Measurements from ENCODE around the gene TOR4A. TPM values are rescaled to one million over a fixed set of nuclear protein-coding genes. Genes with fewer than 3 reads are reported as not detected.
A peak's percentile ranks its signal among the peaks of the same experiment; 100 is the strongest.

TOR4A gene
- polyA plus RNA-seq, 2 of the 4 experiments (the other 2 are of a cell fraction) = 9.8 to 18.6 TPM

DNA sequence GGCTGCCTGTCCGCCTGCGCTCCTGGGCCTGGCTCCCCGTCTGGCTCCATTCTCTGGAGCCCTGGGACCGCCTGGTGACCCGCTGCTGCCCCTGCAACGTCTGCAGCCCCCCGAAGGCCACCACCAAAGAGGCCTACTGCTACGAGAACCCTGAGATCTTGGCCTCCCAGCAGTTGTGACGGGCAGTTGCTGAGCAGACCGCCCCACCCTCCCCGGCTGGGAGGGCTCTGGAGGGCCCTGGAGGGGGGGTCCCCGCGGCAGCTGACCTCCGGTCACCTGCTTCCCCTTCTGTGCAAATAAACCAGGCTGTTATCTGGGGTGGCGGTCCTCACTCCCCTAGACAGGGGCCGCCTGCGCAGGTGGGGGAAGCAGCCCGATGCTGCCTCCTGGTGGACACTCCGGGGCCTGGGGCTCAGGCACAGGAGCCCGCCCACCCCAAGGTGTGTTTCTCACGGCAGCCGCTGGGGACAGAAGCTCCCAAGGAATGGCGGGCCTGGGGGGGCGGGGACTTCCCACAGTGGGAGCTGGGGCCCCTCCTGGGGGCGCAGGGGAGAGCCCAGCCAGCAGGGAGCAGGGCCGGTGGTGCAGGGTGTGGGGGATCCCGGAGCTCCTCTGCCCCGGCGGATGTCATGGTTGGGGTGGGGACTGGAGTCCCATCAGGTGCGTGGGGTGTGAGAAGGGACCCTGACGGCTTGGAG lies 41.1 kb upstream of the TOR4A start (continued):
- TF ChIP-seq, protein P1, sequence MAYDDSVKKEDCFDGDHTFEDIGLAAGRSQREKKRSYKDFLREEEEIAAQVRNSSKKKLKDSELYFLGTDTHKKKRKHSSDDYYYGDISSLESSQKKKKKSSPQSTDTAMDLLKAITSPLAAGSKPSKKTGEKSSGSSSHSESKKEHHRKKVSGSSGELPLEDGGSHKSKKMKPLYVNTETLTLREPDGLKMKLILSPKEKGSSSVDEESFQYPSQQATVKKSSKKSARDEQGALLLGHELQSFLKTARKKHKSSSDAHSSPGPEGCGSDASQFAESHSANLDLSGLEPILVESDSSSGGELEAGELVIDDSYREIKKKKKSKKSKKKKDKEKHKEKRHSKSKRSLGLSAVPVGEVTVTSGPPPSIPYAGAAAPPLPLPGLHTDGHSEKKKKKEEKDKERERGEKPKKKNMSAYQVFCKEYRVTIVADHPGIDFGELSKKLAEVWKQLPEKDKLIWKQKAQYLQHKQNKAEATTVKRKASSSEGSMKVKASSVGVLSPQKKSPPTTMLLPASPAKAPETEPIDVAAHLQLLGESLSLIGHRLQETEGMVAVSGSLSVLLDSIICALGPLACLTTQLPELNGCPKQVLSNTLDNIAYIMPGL (CRISPR knock-in tag; IDR thresholded peaks at IDR 0.05; ENCODE audit: borderline replicate concordance) = 0 out of 2 replicates have a peak, but pooled peaks have one; percentile 18
- TF ChIP-seq SREBF2 (IDR thresholded peaks at IDR 0.05) (no peak), ESRRA (IDR thresholded peaks at IDR 0.05; ENCODE audit: borderline replicate concordance, low read length) (no peak)

DNA sequence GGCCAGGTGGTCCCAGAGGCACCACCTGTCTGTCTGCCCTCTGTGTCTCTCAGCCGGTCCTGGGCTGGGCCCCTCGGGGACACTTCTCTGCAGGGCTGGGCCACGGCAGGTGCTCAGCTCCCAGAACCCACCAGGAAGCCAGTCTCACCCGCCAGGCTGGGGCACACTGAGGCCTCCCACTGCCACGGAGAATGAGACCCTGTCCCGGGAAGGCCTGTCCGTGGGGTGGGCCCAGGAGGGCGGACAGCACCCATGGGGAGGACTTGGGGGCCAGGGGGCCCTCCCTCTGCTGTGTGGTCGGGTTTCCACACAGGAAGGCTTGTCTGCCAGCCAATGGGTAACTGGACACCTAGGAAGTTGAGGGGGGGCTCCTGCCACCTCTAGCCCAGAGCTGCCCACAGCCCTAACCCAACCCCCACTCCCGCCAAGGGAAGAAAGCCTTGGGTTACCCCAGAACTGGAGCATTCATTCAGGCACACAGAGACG lies 40.5 kb upstream of the TOR4A start:
- Histone ChIP-seq H3K4me3 (no peak overlapping the region), H3K27ac (peak overlapping the region in 1 of 2 experiments; percentile 63; a peak in 3 of 6 replicates), H3K4me1 (peaks cover 35% of the 10 kb centered on the region), H3K4me2 (peak overlapping the region; percentile 65), H3K9me3 (no peaks in the 10 kb centered on the region)
- POLR2A ChIA-PET = interaction anchor here (0.7 to 1.8 kb wide), 2 partner anchors 14 to 48 kb away, joined by 3 to 4 read pairs; no protein-coding TSS in a partner anchor
- CTCF ChIA-PET = interaction anchor here (0.6 to 13.1 kb wide), 64 partner anchors 8 to 431 kb away, joined by 3 to 236 read pairs (median 5); partner anchors contain the start of genes ANAPC2, CYSRT1, DPP7 and FUT7
- FAIRE-seq = no peak
- no peak for DNase-seq (ENCODE audit: low read depth in 1 of 2, low spot score in 1 of 2)
- TF ChIP-seq RCOR1 (IDR thresholded peaks at IDR 0.05; ENCODE audit: low read depth, low read length) (no peak), FOSB (CRISPR knock-in tag; IDR thresholded peaks at IDR 0.05) (no peak), GATA3 (IDR thresholded peaks at IDR 0.05; ENCODE audit: borderline replicate concordance) (no peak), MAFK (IDR thresholded peaks at IDR 0.05; ENCODE audit: partially characterized antibody) (no peak), HDAC2 (IDR thresholded peaks at IDR 0.05) (no peak), HOXA7 (CRISPR knock-in tag; IDR thresholded peaks at IDR 0.05) (no peak), KDM5A (IDR thresholded peaks at IDR 0.05) (no peak), SREBF2 (IDR thresholded peaks at IDR 0.05) (no peak), MYC (IDR thresholded peaks at IDR 0.05; ENCODE audit: borderline replicate concordance, low read length) (no peak), RFX5 (IDR thresholded peaks at IDR 0.05) (no peak), ZC3H11A (IDR thresholded peaks at IDR 0.05) (no peak), EHF (CRISPR knock-in tag; IDR thresholded peaks at IDR 0.05) (no peak), ESRRA (IDR thresholded peaks at IDR 0.05; ENCODE audit: borderline replicate concordance, low read length) (no peak), PHF8 (IDR thresholded peaks at IDR 0.05; ENCODE audit: borderline replicate concordance, low read depth) (no peak)
- TF ChIP-seq, protein P2, sequence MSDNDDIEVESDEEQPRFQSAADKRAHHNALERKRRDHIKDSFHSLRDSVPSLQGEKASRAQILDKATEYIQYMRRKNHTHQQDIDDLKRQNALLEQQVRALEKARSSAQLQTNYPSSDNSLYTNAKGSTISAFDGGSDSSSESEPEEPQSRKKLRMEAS (IDR thresholded peaks at IDR 0.05) = no peak
- TF ChIP-seq, protein P3, sequence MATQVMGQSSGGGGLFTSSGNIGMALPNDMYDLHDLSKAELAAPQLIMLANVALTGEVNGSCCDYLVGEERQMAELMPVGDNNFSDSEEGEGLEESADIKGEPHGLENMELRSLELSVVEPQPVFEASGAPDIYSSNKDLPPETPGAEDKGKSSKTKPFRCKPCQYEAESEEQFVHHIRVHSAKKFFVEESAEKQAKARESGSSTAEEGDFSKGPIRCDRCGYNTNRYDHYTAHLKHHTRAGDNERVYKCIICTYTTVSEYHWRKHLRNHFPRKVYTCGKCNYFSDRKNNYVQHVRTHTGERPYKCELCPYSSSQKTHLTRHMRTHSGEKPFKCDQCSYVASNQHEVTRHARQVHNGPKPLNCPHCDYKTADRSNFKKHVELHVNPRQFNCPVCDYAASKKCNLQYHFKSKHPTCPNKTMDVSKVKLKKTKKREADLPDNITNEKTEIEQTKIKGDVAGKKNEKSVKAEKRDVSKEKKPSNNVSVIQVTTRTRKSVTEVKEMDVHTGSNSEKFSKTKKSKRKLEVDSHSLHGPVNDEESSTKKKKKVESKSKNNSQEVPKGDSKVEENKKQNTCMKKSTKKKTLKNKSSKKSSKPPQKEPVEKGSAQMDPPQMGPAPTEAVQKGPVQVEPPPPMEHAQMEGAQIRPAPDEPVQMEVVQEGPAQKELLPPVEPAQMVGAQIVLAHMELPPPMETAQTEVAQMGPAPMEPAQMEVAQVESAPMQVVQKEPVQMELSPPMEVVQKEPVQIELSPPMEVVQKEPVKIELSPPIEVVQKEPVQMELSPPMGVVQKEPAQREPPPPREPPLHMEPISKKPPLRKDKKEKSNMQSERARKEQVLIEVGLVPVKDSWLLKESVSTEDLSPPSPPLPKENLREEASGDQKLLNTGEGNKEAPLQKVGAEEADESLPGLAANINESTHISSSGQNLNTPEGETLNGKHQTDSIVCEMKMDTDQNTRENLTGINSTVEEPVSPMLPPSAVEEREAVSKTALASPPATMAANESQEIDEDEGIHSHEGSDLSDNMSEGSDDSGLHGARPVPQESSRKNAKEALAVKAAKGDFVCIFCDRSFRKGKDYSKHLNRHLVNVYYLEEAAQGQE (IDR thresholded peaks at IDR 0.05) = no peak
- TF ChIP-seq, protein P4, sequence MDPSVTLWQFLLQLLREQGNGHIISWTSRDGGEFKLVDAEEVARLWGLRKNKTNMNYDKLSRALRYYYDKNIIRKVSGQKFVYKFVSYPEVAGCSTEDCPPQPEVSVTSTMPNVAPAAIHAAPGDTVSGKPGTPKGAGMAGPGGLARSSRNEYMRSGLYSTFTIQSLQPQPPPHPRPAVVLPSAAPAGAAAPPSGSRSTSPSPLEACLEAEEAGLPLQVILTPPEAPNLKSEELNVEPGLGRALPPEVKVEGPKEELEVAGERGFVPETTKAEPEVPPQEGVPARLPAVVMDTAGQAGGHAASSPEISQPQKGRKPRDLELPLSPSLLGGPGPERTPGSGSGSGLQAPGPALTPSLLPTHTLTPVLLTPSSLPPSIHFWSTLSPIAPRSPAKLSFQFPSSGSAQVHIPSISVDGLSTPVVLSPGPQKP (IDR thresholded peaks at IDR 0.05; ENCODE audit: low read depth, low read length) = no peak
- ATAC-seq = no peak
- 43% methylated on average over 3 of the region's 11 CpGs for WGBS (ENCODE audit: missing lambda C conversion rate)
